MG63 (cell line): ENCODE data around the gene ITCH. TPM values are rescaled to one million over a fixed set of nuclear protein-coding genes. Genes with fewer than 3 reads are reported as not detected.
A peak's percentile ranks its signal among the peaks of the same experiment; 100 is the strongest.

Experiments
- DNase-seq: peaks from one replicate; pipeline ENCODE4 v3.0.0-alpha.2; 2020
- H3K27me3 ChIP-seq: fragments of 250-450 bp; sonication (Bioruptor Pico); 2 replicates; pipeline ENCODE4 v1.5.1; 2020; ENCODE audit warnings: mild to moderate bottlenecking, moderate library complexity
- H3K36me3 ChIP-seq: fragments of 250-450 bp; sonication (Bioruptor Pico); 2 replicates; pipeline ENCODE4 v1.5.1; 2020; ENCODE audit warnings: mild to moderate bottlenecking, moderate library complexity
- H3K4me3 ChIP-seq: fragments of 250-450 bp; sonication (Bioruptor Pico); 2 replicates; pipeline ENCODE4 v1.5.1; 2020; ENCODE audit warnings: mild to moderate bottlenecking, moderate library complexity
- H3K9me3 ChIP-seq: fragments of 250-450 bp; sonication (Bioruptor Pico); 2 replicates; pipeline ENCODE4 v1.5.1; 2020; ENCODE audit warnings: mild to moderate bottlenecking, moderate library complexity
- total RNA-seq: library from RNA; depleted of rRNA; stranded (reverse); fragments of >200 nt; shearing (Covaris generic); gene quantifications from 2 replicates; pipeline ENCODE4 v1.2.3, GENCODE V29; 2014; ENCODE audit warnings: low replicate concordance

ITCH gene
- total RNA-seq, 1 experiment from 2014 or later = 26.2 TPM

GRCh38 chr20:34537651-34538050 is 174.6 kb downstream of the ITCH start:
- DNase-seq = no peak
- Histone ChIP-seq H3K27me3 (no peaks in the 10 kb centered on the region), H3K4me3 (no peak overlapping the region), H3K9me3 (no peaks in the 10 kb centered on the region), H3K36me3 (peaks cover 88% of the 10 kb centered on the region)

GRCh38 chr20:34538671-34539123 is 175.6 kb downstream of the ITCH start:
- peaks cover 82% of the 10 kb centered on the region for H3K36me3 ChIP-seq
- no peaks in the 10 kb centered on the region for H3K9me3 ChIP-seq
- H3K4me3 ChIP-seq = no peak overlapping the region
- DNase-seq = peak; percentile 36
- H3K27me3 ChIP-seq = no peaks in the 10 kb centered on the region

- Histone ChIP-seq H3K4me3 (no peak overlapping the region), H3K27me3 (no peaks in the 10 kb centered on the region), H3K9me3 (no peaks in the 10 kb centered on the region), H3K36me3 (peaks cover 74% of the 10 kb centered on the region)
- DNase-seq = no peak
These were observed 176.7 kb downstream of the ITCH start for GRCh38 chr20:34539756-34540155.

- Histone ChIP-seq H3K9me3 (no peaks in the 10 kb centered on the region), H3K36me3 (peaks cover 64% of the 10 kb centered on the region), H3K4me3 (no peak overlapping the region), H3K27me3 (no peaks in the 10 kb centered on the region)
- no peak for DNase-seq
These were observed 177.7 kb downstream of the ITCH start for GRCh38 chr20:34540596-34541263.

- H3K36me3 ChIP-seq = peaks cover 58% of the 10 kb centered on the region
- H3K4me3 ChIP-seq = no peak overlapping the region
- no peaks in the 10 kb centered on the region for H3K27me3 ChIP-seq
- DNase-seq = no peak
- no peaks in the 10 kb centered on the region for H3K9me3 ChIP-seq
These were observed 178.3 kb downstream of the ITCH start for GRCh38 chr20:34541264-34541901.

GRCh38 chr20:34541917-34542316 is 178.8 kb downstream of the ITCH start:
- Histone ChIP-seq H3K4me3 (no peak overlapping the region), H3K9me3 (no peaks in the 10 kb centered on the region), H3K27me3 (no peaks in the 10 kb centered on the region), H3K36me3 (peaks cover 54% of the 10 kb centered on the region)
- DNase-seq = no peak

- H3K9me3 ChIP-seq = no peaks in the 10 kb centered on the region
- H3K36me3 ChIP-seq = peaks cover 50% of the 10 kb centered on the region
- no peak overlapping the region for H3K4me3 ChIP-seq
- DNase-seq = no peak
- no peaks in the 10 kb centered on the region for H3K27me3 ChIP-seq
These were observed 179.4 kb downstream of the ITCH start for GRCh38 chr20:34542439-34542838.

- no peak for DNase-seq
- H3K4me3 ChIP-seq = no peak overlapping the region
- H3K36me3 ChIP-seq = peaks cover 47% of the 10 kb centered on the region
- H3K27me3 ChIP-seq = no peaks in the 10 kb centered on the region
- H3K9me3 ChIP-seq = no peaks in the 10 kb centered on the region
These were observed 180.5 kb downstream of the ITCH start for GRCh38 chr20:34543463-34544056.

GRCh38 chr20:34544109-34544796 is 181.2 kb downstream of the ITCH start:
- DNase-seq = no peak
- no peak overlapping the region for H3K4me3 ChIP-seq
- no peaks in the 10 kb centered on the region for H3K27me3 ChIP-seq
- H3K36me3 ChIP-seq = peaks cover 40% of the 10 kb centered on the region
- no peaks in the 10 kb centered on the region for H3K9me3 ChIP-seq

GRCh38 chr20:34546751-34547181 is 183.7 kb downstream of the ITCH start:
- Histone ChIP-seq H3K4me3 (no peak overlapping the region), H3K9me3 (no peaks in the 10 kb centered on the region), H3K27me3 (no peaks in the 10 kb centered on the region), H3K36me3 (peaks cover 15% of the 10 kb centered on the region)
- no peak for DNase-seq

- no peak for DNase-seq
- Histone ChIP-seq H3K36me3 (peaks cover 7% of the 10 kb centered on the region), H3K9me3 (no peaks in the 10 kb centered on the region), H3K4me3 (no peak overlapping the region), H3K27me3 (no peaks in the 10 kb centered on the region)
These were observed 185.0 kb downstream of the ITCH start for GRCh38 chr20:34547844-34548613.

GRCh38 chr20:34549291-34549928 is 186.3 kb downstream of the ITCH start:
- H3K27me3 ChIP-seq = no peaks in the 10 kb centered on the region
- no peak overlapping the region for H3K4me3 ChIP-seq
- DNase-seq = no peak
- no peaks in the 10 kb centered on the region for H3K9me3 ChIP-seq
- H3K36me3 ChIP-seq = no peaks in the 10 kb centered on the region

GRCh38 chr20:34549929-34550305 is 186.8 kb downstream of the ITCH start:
- Histone ChIP-seq H3K9me3 (no peaks in the 10 kb centered on the region), H3K36me3 (no peaks in the 10 kb centered on the region), H3K27me3 (no peaks in the 10 kb centered on the region), H3K4me3 (no peak overlapping the region)
- DNase-seq = no peak

- Histone ChIP-seq H3K36me3 (no peaks in the 10 kb centered on the region), H3K9me3 (no peaks in the 10 kb centered on the region), H3K4me3 (no peak overlapping the region), H3K27me3 (no peaks in the 10 kb centered on the region)
- DNase-seq = no peak
These were observed 189.5 kb downstream of the ITCH start for GRCh38 chr20:34552569-34552968.

GRCh38 chr20:34553366-34553867 is 190.3 kb downstream of the ITCH start:
- H3K9me3 ChIP-seq = no peaks in the 10 kb centered on the region
- H3K4me3 ChIP-seq = no peak overlapping the region
- no peaks in the 10 kb centered on the region for H3K36me3 ChIP-seq
- no peaks in the 10 kb centered on the region for H3K27me3 ChIP-seq
- peak; percentile 67 for DNase-seq

- Histone ChIP-seq H3K9me3 (no peaks in the 10 kb centered on the region), H3K4me3 (peak overlapping the region; percentile 40), H3K27me3 (no peaks in the 10 kb centered on the region), H3K36me3 (peaks cover 4% of the 10 kb centered on the region; the same call in 1 of the 2 replicates)
- DNase-seq = no peak
These were observed 194.9 kb downstream of the ITCH start for GRCh38 chr20:34557936-34558319.
